Karpas-422 (cell line): ENCODE measurements around the gene CKAP5. TPM values are rescaled to one million over a fixed set of nuclear protein-coding genes. Genes with fewer than 3 reads are reported as not detected.

Experiments
- DNase-seq: peaks from one replicate; pipeline ENCODE4 v3.0.0-alpha.2; 2015
- H2AFZ ChIP-seq: fragments of 200-600 bp; sonication (generic); 2 replicates; pipeline ENCODE4 v1.6.1; 2014; ENCODE audit warnings: antibody characterized with exemption, low read length, mixed read lengths
- H3K27ac ChIP-seq: fragments of 200-600 bp; sonication (generic); 2 replicates; pipeline ENCODE4 v1.5.1; 2014; ENCODE audit warnings: mild to moderate bottlenecking, low read length, moderate library complexity
- H3K27me3 ChIP-seq: fragments of 200-600 bp; sonication (generic); 2 replicates; pipeline ENCODE4 v1.6.1; 2014; ENCODE audit warnings: low read length, mixed read lengths
- H3K36me3 ChIP-seq: fragments of 200-600 bp; sonication (generic); 2 replicates; pipeline ENCODE4 v1.6.1; 2014; ENCODE audit warnings: low read length, mixed read lengths; ENCODE audit not compliant: insufficient read depth
- H3K4me1 ChIP-seq: fragments of 200-600 bp; sonication (generic); 2 replicates; pipeline ENCODE4 v1.6.1; 2014; ENCODE audit warnings: mild to moderate bottlenecking, low read length, mixed read lengths
- H3K4me2 ChIP-seq: fragments of 200-600 bp; sonication (generic); 2 replicates; pipeline ENCODE4 v1.6.1; 2014; ENCODE audit warnings: low read length, low read depth, mild to moderate bottlenecking; ENCODE audit not compliant: poor library complexity, severe bottlenecking
- H3K4me3 ChIP-seq: fragments of 200-600 bp; sonication (generic); 2 replicates; pipeline ENCODE4 v1.5.1; 2014; ENCODE audit warnings: mild to moderate bottlenecking, antibody characterized with exemption, low read length, mixed read lengths
- H3K79me2 ChIP-seq: fragments of 200-600 bp; sonication (generic); 2 replicates; pipeline ENCODE4 v1.6.1; 2014; ENCODE audit warnings: mild to moderate bottlenecking, low read length, mixed read lengths
- H3K9ac ChIP-seq: fragments of 200-600 bp; sonication (generic); 2 replicates; pipeline ENCODE4 v1.6.0; 2014; ENCODE audit warnings: low read length
- H3K9me2 ChIP-seq: fragments of 200-600 bp; sonication (generic), shearing (Covaris generic); replicated peaks from 2 replicates; pipeline ENCODE4 v1.6.0; 2014; ENCODE audit warnings: mild to moderate bottlenecking, low read length, moderate library complexity; ENCODE audit not compliant: insufficient read depth
- H3K9me3 ChIP-seq: fragments of 300-700, 200-600 bp; sonication (generic); 2 replicates; pipeline ENCODE4 v1.6.1; 2014; ENCODE audit warnings: low read length, mixed read lengths
- H4K20me1 ChIP-seq: fragments of 200-600 bp; sonication (generic); 2 replicates; pipeline ENCODE4 v1.6.1; 2014; ENCODE audit warnings: mild to moderate bottlenecking, antibody characterized with exemption, low read length, low read depth; ENCODE audit not compliant: insufficient read depth
- total RNA-seq: library from RNA; depleted of rRNA; stranded (reverse); fragments of >200 nt; shearing (Covaris generic); gene quantifications from 2 replicates; pipeline ENCODE4 v1.2.3, GENCODE V29; 2014; ENCODE audit warnings: low replicate concordance

Gene CKAP5
- total RNA-seq, 1 experiment from 2014 or later, result 82.2 TPM

GRCh38 chr11:46737699-46738098 is 108.4 kb downstream of the CKAP5 start:
- H3K4me1 ChIP-seq, result no peaks in the 10 kb centered on the region
- no peak overlapping the region for H3K4me2 ChIP-seq
- H2AFZ ChIP-seq, result no peak overlapping the region
- H3K9me3 ChIP-seq, result no peaks in the 10 kb centered on the region
- no peak overlapping the region for H3K9ac ChIP-seq
- peaks cover 16% of the 10 kb centered on the region for H3K36me3 ChIP-seq
- no peaks in the 10 kb centered on the region for H4K20me1 ChIP-seq
- H3K4me3 ChIP-seq, result no peak overlapping the region
- no peak for DNase-seq
- H3K79me2 ChIP-seq, result no peaks in the 10 kb centered on the region
- H3K27ac ChIP-seq, result no peak overlapping the region
- no peaks in the 10 kb centered on the region for H3K27me3 ChIP-seq
- H3K9me2 ChIP-seq, result no peaks in the 10 kb centered on the region

- Histone ChIP-seq H3K9ac (no peak overlapping the region), H3K9me3 (no peaks in the 10 kb centered on the region), H3K4me2 (no peak overlapping the region), H3K4me3 (no peak overlapping the region), H3K27me3 (no peaks in the 10 kb centered on the region), H3K36me3 (peaks cover 5% of the 10 kb centered on the region; the same call in 1 of the 2 replicates), H3K4me1 (no peaks in the 10 kb centered on the region), H2AFZ (no peak overlapping the region), H4K20me1 (no peaks in the 10 kb centered on the region), H3K9me2 (no peaks in the 10 kb centered on the region), H3K79me2 (no peaks in the 10 kb centered on the region), H3K27ac (no peak overlapping the region)
- DNase-seq, result no peak
Measured at GRCh38 chr11:46736615-46737014, 109.5 kb downstream of the CKAP5 start.

GRCh38 chr11:46736146-46736545 is 109.9 kb downstream of the CKAP5 start:
- no peaks in the 10 kb centered on the region for H4K20me1 ChIP-seq
- no peak overlapping the region for H2AFZ ChIP-seq
- H3K4me3 ChIP-seq, result no peak overlapping the region
- no peak overlapping the region for H3K9ac ChIP-seq
- H3K9me3 ChIP-seq, result no peaks in the 10 kb centered on the region
- DNase-seq, result no peak
- no peak overlapping the region for H3K4me2 ChIP-seq
- H3K36me3 ChIP-seq, result 0 out of 2 replicates have a peak, but pooled peaks cover 2% of the 10 kb centered on the region
- H3K79me2 ChIP-seq, result no peaks in the 10 kb centered on the region
- no peaks in the 10 kb centered on the region for H3K27me3 ChIP-seq
- H3K27ac ChIP-seq, result no peak overlapping the region
- no peaks in the 10 kb centered on the region for H3K4me1 ChIP-seq
- no peaks in the 10 kb centered on the region for H3K9me2 ChIP-seq

GRCh38 chr11:46733234-46733633 is 112.8 kb downstream of the CKAP5 start:
- DNase-seq, result no peak
- Histone ChIP-seq H3K27me3 (no peaks in the 10 kb centered on the region), H3K9me3 (no peaks in the 10 kb centered on the region), H3K4me2 (no peak overlapping the region), H3K36me3 (no peaks in the 10 kb centered on the region), H2AFZ (no peak overlapping the region), H3K4me3 (no peak overlapping the region), H3K9ac (no peak overlapping the region), H3K4me1 (no peaks in the 10 kb centered on the region), H3K9me2 (no peaks in the 10 kb centered on the region), H4K20me1 (no peaks in the 10 kb centered on the region), H3K27ac (no peak overlapping the region), H3K79me2 (no peaks in the 10 kb centered on the region)

GRCh38 chr11:46731545-46731944 is 114.5 kb downstream of the CKAP5 start:
- Histone ChIP-seq H3K9me2 (no peaks in the 10 kb centered on the region), H3K27ac (no peak overlapping the region), H3K9ac (no peak overlapping the region), H3K4me2 (no peak overlapping the region), H4K20me1 (no peaks in the 10 kb centered on the region), H3K79me2 (no peaks in the 10 kb centered on the region), H3K36me3 (no peaks in the 10 kb centered on the region), H3K4me3 (no peak overlapping the region), H3K9me3 (no peaks in the 10 kb centered on the region), H2AFZ (no peak overlapping the region), H3K4me1 (no peaks in the 10 kb centered on the region), H3K27me3 (no peaks in the 10 kb centered on the region)
- no peak for DNase-seq

GRCh38 chr11:46729110-46730027 is 116.7 kb downstream of the CKAP5 start:
- H3K79me2 ChIP-seq, result no peaks in the 10 kb centered on the region
- no peak overlapping the region for H3K4me3 ChIP-seq
- H3K4me2 ChIP-seq, result no peak overlapping the region

GRCh38 chr11:46728659-46729040 is 117.4 kb downstream of the CKAP5 start:
- Histone ChIP-seq H3K9me2 (no peaks in the 10 kb centered on the region), H3K36me3 (no peaks in the 10 kb centered on the region), H3K9me3 (no peaks in the 10 kb centered on the region), H3K4me2 (no peak overlapping the region), H3K27me3 (no peaks in the 10 kb centered on the region), H4K20me1 (no peaks in the 10 kb centered on the region), H3K9ac (no peak overlapping the region), H3K4me3 (no peak overlapping the region), H2AFZ (no peak overlapping the region), H3K4me1 (peaks cover 8% of the 10 kb centered on the region), H3K27ac (no peak overlapping the region), H3K79me2 (no peaks in the 10 kb centered on the region)
- no peak for DNase-seq

More at GRCh38 chr11:46729110-46730027, 116.7 kb downstream of the CKAP5 start:
- Histone ChIP-seq H3K9me3 (no peaks in the 10 kb centered on the region), H3K27ac (no peak overlapping the region), H3K4me1 (peaks cover 1% of the 10 kb centered on the region), H4K20me1 (no peaks in the 10 kb centered on the region), H3K9ac (no peak overlapping the region), H2AFZ (no peak overlapping the region), H3K27me3 (no peaks in the 10 kb centered on the region), H3K9me2 (no peaks in the 10 kb centered on the region), H3K36me3 (no peaks in the 10 kb centered on the region)
- DNase-seq, result no peak

GRCh38 chr11:46727952-46728658 is 118.0 kb downstream of the CKAP5 start:
- Histone ChIP-seq H3K79me2 (no peaks in the 10 kb centered on the region), H3K9me3 (no peaks in the 10 kb centered on the region), H3K9me2 (no peaks in the 10 kb centered on the region), H3K9ac (no peak overlapping the region), H3K4me1 (peaks cover 8% of the 10 kb centered on the region), H4K20me1 (no peaks in the 10 kb centered on the region), H3K27ac (no peak overlapping the region), H3K4me2 (no peak overlapping the region), H3K4me3 (no peak overlapping the region), H3K27me3 (no peaks in the 10 kb centered on the region), H2AFZ (no peak overlapping the region), H3K36me3 (no peaks in the 10 kb centered on the region)
- no peak for DNase-seq
